Spleen (tissue), 7 donors: ENCODE results near the gene GARRE1.

Source experiments
- CTCF ChIP-seq, 11 experiments: fragments of 200-600 bp in 7 of 11; fragments of 450-650 bp in 4 of 11; sonication (generic) in 4 of 11; IDR thresholded peaks in 8 of 11; conservative IDR thresholded peaks in 3 of 11; 1 replicate in 7 of 11; 2 replicates in 4 of 11; pipeline versions ENCODE4 v1.4.0 to v1.8.0; 2016 to 2021; ENCODE audit warnings: antibody characterized with exemption in 11 of 11, inconsistent platforms in 4 of 11, mild to moderate bottlenecking in 1 of 11
- POLR2A ChIP-seq, 3 donors: fragments of 450-650 bp; IDR thresholded peaks; one replicate each; pipeline ENCODE4 v1.5.1; 2017; ENCODE audit warnings: antibody characterized with exemption in 3 of 3, mild to moderate bottlenecking in 1 of 3
- POLR2AphosphoS5 ChIP-seq, 3 donors: sonication (generic); formaldehyde crosslinking; IDR thresholded peaks; one replicate each; pipeline ENCODE4 v1.5.1; 2017; ENCODE audit warnings: antibody characterized with exemption in 3 of 3
- donor health status: DM: no; HTN: no; CAD: no; lungs with moderate emphysema.
- donor health status: DM: no; HTN: no; CAD: no.
- donor health status: DM: no; HTN: no; CAD: no.

GRCh38 chr19:34284505-34284904 lies 30.2 kb downstream of the GARRE1 start:
- no peak for TF ChIP-seq CTCF (IDR thresholded peaks at IDR 0.05 in 8 of 11, conservative IDR thresholded peaks at IDR 0.05 in 3 of 11)
- no peak for TF ChIP-seq POLR2AphosphoS5 (IDR thresholded peaks at IDR 0.05)
- TF ChIP-seq POLR2A (IDR thresholded peaks at IDR 0.05) = no peak
